ENCODE data around the gene ZBTB20. TPM values are rescaled to one million over a fixed set of nuclear protein-coding genes. Genes with fewer than 3 reads are reported as not detected.

Gene ZBTB20
- total RNA-seq, 1 donor from 2014 or later = 30.4 TPM

DNA sequence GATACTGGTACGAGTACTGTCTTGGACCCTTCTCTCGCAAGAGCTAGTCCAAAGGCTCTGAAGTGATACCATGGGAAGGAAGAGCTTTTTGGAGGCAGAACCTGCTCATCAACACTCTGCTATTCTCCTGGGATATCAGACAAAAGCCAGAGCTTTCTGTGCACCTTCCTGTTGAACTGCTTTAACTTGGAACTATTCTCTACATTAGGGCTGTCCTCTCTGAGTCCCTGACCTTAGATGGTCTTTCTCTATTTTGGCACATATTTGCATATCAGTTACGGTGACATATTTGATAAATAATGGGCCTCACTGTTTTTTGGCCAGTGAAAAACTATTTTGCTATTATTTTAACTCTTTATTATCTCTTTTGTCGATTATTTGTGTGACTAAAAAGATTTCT, 706.4 kb downstream of the ZBTB20 start:
- no peak overlapping the region for H3K27ac Mint-ChIP-seq
- H3K27me3 Mint-ChIP-seq (ENCODE audit: low read depth) = no peaks in the 10 kb centered on the region

GRCh38 chr3:114439284-114439683, 707.8 kb downstream of the ZBTB20 start:
- Mint-ChIP-seq H3K27ac (no peak overlapping the region), H3K4me1 (no peaks in the 10 kb centered on the region), H3K4me3 (no peak overlapping the region), H3K27me3 (ENCODE audit: low read depth) (no peaks in the 10 kb centered on the region), H3K36me3 (no peaks in the 10 kb centered on the region), H3K9me3 (no peaks in the 10 kb centered on the region)
- no peak for DNase-seq (ENCODE audit: low spot score in 2 of 2, unreplicated experiment in 2 of 2)
- TF ChIP-seq, protein P1, sequence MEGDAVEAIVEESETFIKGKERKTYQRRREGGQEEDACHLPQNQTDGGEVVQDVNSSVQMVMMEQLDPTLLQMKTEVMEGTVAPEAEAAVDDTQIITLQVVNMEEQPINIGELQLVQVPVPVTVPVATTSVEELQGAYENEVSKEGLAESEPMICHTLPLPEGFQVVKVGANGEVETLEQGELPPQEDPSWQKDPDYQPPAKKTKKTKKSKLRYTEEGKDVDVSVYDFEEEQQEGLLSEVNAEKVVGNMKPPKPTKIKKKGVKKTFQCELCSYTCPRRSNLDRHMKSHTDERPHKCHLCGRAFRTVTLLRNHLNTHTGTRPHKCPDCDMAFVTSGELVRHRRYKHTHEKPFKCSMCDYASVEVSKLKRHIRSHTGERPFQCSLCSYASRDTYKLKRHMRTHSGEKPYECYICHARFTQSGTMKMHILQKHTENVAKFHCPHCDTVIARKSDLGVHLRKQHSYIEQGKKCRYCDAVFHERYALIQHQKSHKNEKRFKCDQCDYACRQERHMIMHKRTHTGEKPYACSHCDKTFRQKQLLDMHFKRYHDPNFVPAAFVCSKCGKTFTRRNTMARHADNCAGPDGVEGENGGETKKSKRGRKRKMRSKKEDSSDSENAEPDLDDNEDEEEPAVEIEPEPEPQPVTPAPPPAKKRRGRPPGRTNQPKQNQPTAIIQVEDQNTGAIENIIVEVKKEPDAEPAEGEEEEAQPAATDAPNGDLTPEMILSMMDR (IDR thresholded peaks at IDR 0.05; ENCODE audit: unreplicated experiment) = no peak

More for the DNA sequence above, 706.4 kb downstream of the ZBTB20 start:
- Mint-ChIP-seq H3K36me3 (no peaks in the 10 kb centered on the region), H3K9me3 (no peaks in the 10 kb centered on the region), H3K4me3 (no peak overlapping the region), H3K4me1 (no peaks in the 10 kb centered on the region)
- TF ChIP-seq, protein P1 (IDR thresholded peaks at IDR 0.05; ENCODE audit: unreplicated experiment) = no peak
- no peak for DNase-seq (ENCODE audit: low spot score in 2 of 2, unreplicated experiment in 2 of 2)

- TF ChIP-seq, protein P1 (IDR thresholded peaks at IDR 0.05; ENCODE audit: unreplicated experiment) = no peak
- H3K4me3 Mint-ChIP-seq = no peak overlapping the region
- no peaks in the 10 kb centered on the region for H3K9me3 Mint-ChIP-seq
- H3K4me1 Mint-ChIP-seq = no peaks in the 10 kb centered on the region
- no peaks in the 10 kb centered on the region for H3K36me3 Mint-ChIP-seq
- DNase-seq (ENCODE audit: low spot score in 2 of 2, unreplicated experiment in 2 of 2) = no peak
- H3K27me3 Mint-ChIP-seq (ENCODE audit: low read depth) = no peaks in the 10 kb centered on the region
- no peak overlapping the region for H3K27ac Mint-ChIP-seq
Measured at GRCh38 chr3:114437897-114438296, 709.2 kb downstream of the ZBTB20 start.

DNA sequence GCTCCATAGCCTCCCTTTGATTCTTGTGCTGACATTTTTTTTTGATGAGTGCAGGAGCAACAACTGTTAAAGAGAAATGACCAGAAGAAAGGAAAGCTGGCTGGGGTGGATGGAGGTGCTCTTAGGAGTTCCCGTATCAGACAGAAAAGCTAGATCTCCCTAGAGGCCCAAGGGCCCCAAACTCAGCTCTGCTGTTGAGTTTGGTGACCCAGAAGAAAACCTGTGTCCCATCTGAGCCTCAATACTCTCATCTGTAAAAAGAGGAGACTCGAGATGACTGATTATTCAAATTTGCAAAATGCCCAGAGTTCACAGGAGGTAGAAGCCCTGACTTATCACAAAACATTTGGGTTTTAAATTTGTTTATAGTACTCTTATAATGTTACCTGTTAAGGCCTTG, 710.9 kb downstream of the ZBTB20 start:
- TF ChIP-seq, protein P1 (IDR thresholded peaks at IDR 0.05; ENCODE audit: unreplicated experiment) = no peak
- Mint-ChIP-seq H3K36me3 (no peaks in the 10 kb centered on the region), H3K27ac (no peak overlapping the region), H3K9me3 (no peaks in the 10 kb centered on the region), H3K27me3 (ENCODE audit: low read depth) (no peaks in the 10 kb centered on the region), H3K4me3 (no peak overlapping the region), H3K4me1 (no peaks in the 10 kb centered on the region)
- no peak for DNase-seq (ENCODE audit: low spot score in 2 of 2, unreplicated experiment in 2 of 2)

DNA sequence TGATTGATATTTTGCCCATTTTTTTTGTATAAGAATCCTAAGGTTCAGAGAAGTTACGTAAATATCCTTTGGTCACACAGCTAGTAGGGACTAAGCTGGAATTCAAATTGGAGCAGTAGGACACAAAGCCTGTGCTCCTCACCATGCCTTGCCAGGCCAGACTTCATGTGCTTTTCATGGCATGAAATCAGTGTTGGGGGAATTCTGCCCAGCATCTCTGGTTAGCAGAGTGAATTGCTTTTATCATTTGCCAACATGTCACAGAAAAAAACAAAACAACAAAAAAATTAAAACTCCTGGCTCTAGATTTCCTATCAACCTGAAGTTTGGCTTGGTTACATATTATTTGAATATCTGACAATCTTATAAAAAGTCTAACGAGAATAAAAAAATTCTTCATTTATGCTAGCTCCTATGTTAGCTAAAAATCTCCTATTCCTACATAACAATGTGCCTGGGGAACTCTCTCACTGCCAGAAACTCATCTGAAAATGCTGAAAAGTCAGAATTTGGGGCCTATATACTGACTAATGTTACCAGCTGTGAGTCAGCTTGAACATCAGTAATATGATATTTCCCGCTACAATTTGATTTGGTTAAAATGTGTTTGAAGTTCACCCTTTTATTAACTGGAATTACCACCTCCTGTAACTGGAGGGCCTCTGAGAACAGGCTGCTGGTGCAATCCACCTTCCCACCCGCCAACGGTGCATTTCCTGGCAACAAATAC, 711.5 kb downstream of the ZBTB20 start:
- no peaks in the 10 kb centered on the region for H3K27me3 Mint-ChIP-seq (ENCODE audit: low read depth)
- DNase-seq (ENCODE audit: low spot score in 2 of 2, unreplicated experiment in 2 of 2) = no peak
- H3K36me3 Mint-ChIP-seq = no peaks in the 10 kb centered on the region
- H3K4me3 Mint-ChIP-seq = no peak overlapping the region
- TF ChIP-seq, protein P1 (IDR thresholded peaks at IDR 0.05; ENCODE audit: unreplicated experiment) = no peak
- no peaks in the 10 kb centered on the region for H3K9me3 Mint-ChIP-seq
- H3K4me1 Mint-ChIP-seq = no peaks in the 10 kb centered on the region
- H3K27ac Mint-ChIP-seq = no peak overlapping the region

Measured in mesothelial cell of epicardium (in vitro differentiated cells).